RWPE1 (cell line): ENCODE results near the gene IL16.

Source experiments
- CTCF ChIA-PET: fragments of 350-600 bp; sonication (Branson Sonifier 250); formaldehyde crosslinking; extraction: SDS; loops from one replicate; lab custom pipeline; 2021; lab: Yijun Ruan, JAX
- POLR2A ChIA-PET: fragments of 400-600 bp; formaldehyde crosslinking; extraction: SDS; loops from one replicate; lab custom pipeline; 2020; ENCODE audit warnings: antibody characterized with exemption; ENCODE audit not compliant: low non-redundant PET; lab: Yijun Ruan, JAX
- DNase-seq: peaks from one replicate; pipeline ENCODE4 v3.0.0; 2012; ENCODE audit warnings: low spot score
- H3K27ac ChIP-seq: fragments of 450-650 bp; 2 replicates; pipeline ENCODE4 v1.5.1; 2017
- TF ChIP-seq, protein P1 (sequence below): fragments of 450-650 bp; conservative IDR thresholded peaks from 2 replicates; pipeline ENCODE4 v1.5.1; 2017; ENCODE audit warnings: low read depth, mild to moderate bottlenecking

IL16 gene

DNA sequence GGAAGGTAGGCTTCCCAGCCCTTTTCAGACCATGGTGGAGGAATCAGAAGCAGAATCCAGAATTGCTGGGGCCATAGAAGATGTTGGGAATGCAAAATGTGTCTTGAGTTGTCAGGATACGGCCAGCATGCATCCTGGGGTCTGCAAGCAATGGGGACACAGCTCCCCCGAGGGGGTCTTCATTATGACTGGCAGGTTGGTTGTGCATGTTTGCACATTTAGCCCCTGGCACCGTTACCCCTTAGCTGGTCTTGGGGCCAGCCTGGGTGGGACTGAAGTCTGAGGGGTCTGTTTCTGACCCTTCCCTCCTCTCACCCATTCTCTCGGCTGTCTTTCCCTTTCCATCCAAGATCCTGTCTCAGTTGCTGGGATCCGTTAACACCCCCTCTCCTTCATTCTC, 76.5 kb downstream of the IL16 start:
- CTCF ChIA-PET = interaction anchor here (5.0 kb wide), 1 partner anchor 127 kb away, joined by 35 read pairs; no protein-coding TSS in a partner anchor
- H3K27ac ChIP-seq = no peak overlapping the region
- TF ChIP-seq, protein P1, sequence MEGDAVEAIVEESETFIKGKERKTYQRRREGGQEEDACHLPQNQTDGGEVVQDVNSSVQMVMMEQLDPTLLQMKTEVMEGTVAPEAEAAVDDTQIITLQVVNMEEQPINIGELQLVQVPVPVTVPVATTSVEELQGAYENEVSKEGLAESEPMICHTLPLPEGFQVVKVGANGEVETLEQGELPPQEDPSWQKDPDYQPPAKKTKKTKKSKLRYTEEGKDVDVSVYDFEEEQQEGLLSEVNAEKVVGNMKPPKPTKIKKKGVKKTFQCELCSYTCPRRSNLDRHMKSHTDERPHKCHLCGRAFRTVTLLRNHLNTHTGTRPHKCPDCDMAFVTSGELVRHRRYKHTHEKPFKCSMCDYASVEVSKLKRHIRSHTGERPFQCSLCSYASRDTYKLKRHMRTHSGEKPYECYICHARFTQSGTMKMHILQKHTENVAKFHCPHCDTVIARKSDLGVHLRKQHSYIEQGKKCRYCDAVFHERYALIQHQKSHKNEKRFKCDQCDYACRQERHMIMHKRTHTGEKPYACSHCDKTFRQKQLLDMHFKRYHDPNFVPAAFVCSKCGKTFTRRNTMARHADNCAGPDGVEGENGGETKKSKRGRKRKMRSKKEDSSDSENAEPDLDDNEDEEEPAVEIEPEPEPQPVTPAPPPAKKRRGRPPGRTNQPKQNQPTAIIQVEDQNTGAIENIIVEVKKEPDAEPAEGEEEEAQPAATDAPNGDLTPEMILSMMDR = no peak
- POLR2A ChIA-PET = no interaction called here
- no peak for DNase-seq

- TF ChIP-seq, protein P1 = no peak
- H3K27ac ChIP-seq = no peak overlapping the region
- DNase-seq = no peak
- ChIA-PET POLR2A (no interaction called here), CTCF (interaction anchor here (0.6 to 5.0 kb wide), 3 partner anchors 8 to 127 kb away, joined by 4 to 35 read pairs (median 4); no protein-coding TSS in a partner anchor)
Measured at GRCh38 chr15:81273855-81274254, 77.2 kb downstream of the IL16 start.

GRCh38 chr15:81274255-81274654, 77.6 kb downstream of the IL16 start:
- ChIA-PET CTCF (interaction anchor here (0.6 to 5.0 kb wide), 10 partner anchors 8 to 199 kb away, joined by 3 to 35 read pairs (median 4); no protein-coding TSS in a partner anchor), POLR2A (no interaction called here)
- DNase-seq = no peak
- H3K27ac ChIP-seq = no peak overlapping the region
- TF ChIP-seq, protein P1 = no peak

DNA sequence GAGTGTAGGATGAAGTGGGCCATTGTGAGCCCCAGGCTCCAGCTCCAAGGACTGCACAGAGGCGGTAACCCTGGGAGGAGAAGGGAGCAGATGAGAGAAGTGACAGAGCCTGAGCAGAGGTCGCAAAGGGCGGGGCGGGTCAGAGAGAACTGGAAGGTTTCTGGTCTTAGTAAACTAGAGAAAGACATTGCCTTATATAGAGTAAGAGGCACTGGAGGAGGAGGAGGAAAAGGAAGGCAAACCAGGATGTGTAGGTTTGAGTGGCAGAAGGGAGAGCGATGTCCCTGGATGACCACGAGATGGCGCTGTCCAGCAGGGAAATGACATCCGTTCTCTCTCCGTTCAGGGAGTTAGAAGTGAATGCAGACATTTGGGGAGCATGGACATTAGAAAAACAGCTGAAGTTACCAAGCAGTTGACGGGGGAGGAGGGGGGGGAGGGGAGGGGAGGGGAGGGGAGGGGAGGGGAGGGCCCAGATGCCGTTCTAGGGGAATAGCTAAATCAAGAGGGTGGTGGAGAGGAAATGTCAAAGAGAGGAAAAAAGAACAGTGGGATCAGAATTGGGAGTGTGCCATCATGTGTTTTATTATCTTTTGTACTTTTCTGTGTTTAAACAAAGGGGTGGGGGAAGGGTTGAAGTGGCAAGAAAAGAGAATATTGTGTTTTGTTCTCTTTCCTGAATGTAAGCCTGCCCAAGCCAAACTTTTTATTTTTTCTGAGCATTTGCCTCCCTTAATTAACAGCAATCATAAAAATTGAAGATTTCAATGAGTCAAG, 78.4 kb downstream of the IL16 start:
- peak; percentile 75 for DNase-seq
- TF ChIP-seq, protein P1 = peak; percentile 84
- POLR2A ChIA-PET = no interaction called here
- CTCF ChIA-PET = interaction anchor here (0.5 to 5.0 kb wide), 26 partner anchors 9 to 740 kb away, joined by 3 to 35 read pairs (median 4); no protein-coding TSS in a partner anchor
- H3K27ac ChIP-seq = no peak overlapping the region

DNA sequence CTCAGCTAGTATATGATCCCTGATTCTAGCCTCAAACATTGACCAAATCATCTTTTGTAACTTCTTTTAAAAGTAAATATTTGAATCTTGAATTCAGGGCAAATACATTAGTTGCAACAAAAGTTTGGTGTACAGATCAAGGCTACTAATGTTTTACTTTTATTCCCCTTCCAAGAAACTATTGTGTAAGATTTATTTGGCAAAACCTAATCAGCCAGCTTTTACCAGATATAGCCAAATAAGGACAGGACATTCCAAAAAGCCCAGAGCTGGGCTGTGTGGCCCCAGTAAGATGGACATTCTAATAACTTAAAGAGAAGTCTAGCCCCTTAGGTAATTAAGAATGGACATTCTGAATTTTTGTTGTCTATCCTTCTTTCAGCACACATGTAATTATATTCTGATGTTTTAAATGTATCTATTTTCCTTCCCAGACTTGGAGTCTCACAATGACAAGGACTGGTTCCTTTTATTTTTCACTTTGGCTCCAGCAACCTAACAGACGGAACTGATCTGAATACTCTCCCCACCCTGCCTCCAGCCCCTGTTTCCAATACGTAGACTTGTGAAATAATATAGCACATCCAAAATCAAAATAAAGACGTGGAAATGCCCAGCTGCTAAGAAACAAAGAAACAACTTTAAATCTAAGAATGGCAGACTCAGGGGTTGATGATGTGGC, 79.2 kb downstream of the IL16 start:
- ChIA-PET CTCF (interaction anchor here (0.6 to 5.0 kb wide), 23 partner anchors 10 to 740 kb away, joined by 3 to 35 read pairs (median 4); no protein-coding TSS in a partner anchor), POLR2A (no interaction called here)
- H3K27ac ChIP-seq = no peak overlapping the region
- DNase-seq = no peak
- TF ChIP-seq, protein P1 = no peak

DNA sequence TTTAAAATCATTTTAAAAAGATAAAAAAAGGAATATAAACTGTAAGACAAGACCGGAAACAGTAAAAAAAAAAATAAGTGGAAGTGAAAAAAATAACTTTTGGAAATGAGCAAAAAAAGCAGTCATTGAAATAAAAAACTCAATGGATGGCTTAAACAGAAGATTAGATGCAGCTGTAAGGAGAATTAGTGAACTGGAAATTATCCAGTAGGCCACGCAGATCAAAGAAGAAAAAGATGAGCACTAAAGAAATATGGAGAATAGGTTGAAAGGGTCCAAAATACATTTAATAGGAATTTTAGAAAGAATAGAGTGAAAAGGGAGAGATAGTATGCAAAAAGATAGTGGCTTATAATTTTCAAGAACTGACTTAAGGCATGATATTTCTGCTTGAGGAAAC, 80.3 kb downstream of the IL16 start:
- no peak for DNase-seq
- CTCF ChIA-PET = no interaction called here
- POLR2A ChIA-PET = no interaction called here
- TF ChIP-seq, protein P1 = no peak
- no peak overlapping the region for H3K27ac ChIP-seq
